Neural cell (in vitro differentiated cells): ENCODE data around the gene PAK2. TPM values are rescaled to one million over a fixed set of nuclear protein-coding genes. Genes with fewer than 3 reads are reported as not detected.

Experiments
- H2AFZ ChIP-seq: fragments of 200-600, 300-800 bp; sonication (generic), shearing (Covaris generic); 2 replicates; pipeline ENCODE4 v1.6.0; 2014; ENCODE audit warnings: low read depth, mild to moderate bottlenecking, antibody characterized with exemption, low read length, moderate library complexity
- H3F3A ChIP-seq: fragments of 200-600 bp; shearing (Covaris generic); 2 replicates; pipeline ENCODE4 v1.6.1; 2016; ENCODE audit warnings: mild to moderate bottlenecking, moderate library complexity, mixed read lengths, antibody characterized with exemption, low read length; ENCODE audit not compliant: insufficient read depth, poor library complexity, severe bottlenecking
- H3K27ac ChIP-seq: fragments of 200-600, 300-800 bp; sonication (generic), shearing (Covaris generic); 2 replicates; pipeline ENCODE4 v1.5.1; 2014; ENCODE audit warnings: mild to moderate bottlenecking, low read length, moderate library complexity
- H3K27me3 ChIP-seq: fragments of 300-800, 200-600 bp; sonication (generic), shearing (Covaris generic); 2 replicates; pipeline ENCODE4 v1.6.0; 2014; ENCODE audit warnings: mild to moderate bottlenecking, low read depth, low read length, moderate library complexity; ENCODE audit not compliant: insufficient read depth
- H3K36me3 ChIP-seq: fragments of 300-800, 200-600 bp; sonication (generic), shearing (Covaris generic); 2 replicates; pipeline ENCODE4 v1.5.1; 2014; ENCODE audit warnings: mild to moderate bottlenecking, antibody characterized with exemption, low read length, moderate library complexity; ENCODE audit not compliant: insufficient read depth
- H3K4me2 ChIP-seq: fragments of 300-800, 200-600 bp; sonication (generic), shearing (Covaris generic); 2 replicates; pipeline ENCODE4 v1.6.0; 2014; ENCODE audit warnings: mild to moderate bottlenecking, low read length
- H3K4me3 ChIP-seq: fragments of 300-800, 200-600 bp; sonication (generic), shearing (Covaris generic); 2 replicates; pipeline ENCODE4 v1.5.1; 2014; ENCODE audit warnings: mild to moderate bottlenecking, low read length, moderate library complexity
- H3K79me2 ChIP-seq: fragments of 200-600 bp; shearing (Covaris generic); replicated peaks from 2 replicates; pipeline ENCODE4 v1.6.0; 2014; ENCODE audit warnings: mild to moderate bottlenecking, low read length, moderate library complexity; ENCODE audit not compliant: insufficient read depth
- H3K9ac ChIP-seq: fragments of 300-800, 200-600 bp; sonication (generic), shearing (Covaris generic); 2 replicates; pipeline ENCODE4 v1.6.1; 2016; ENCODE audit warnings: mild to moderate bottlenecking, low read length, mixed read lengths
- H3K9me2 ChIP-seq: fragments of 200-600 bp; shearing (Covaris generic); 2 replicates; pipeline ENCODE4 v1.6.1; 2016; ENCODE audit warnings: mild to moderate bottlenecking, low read length, mixed read lengths; ENCODE audit not compliant: insufficient read depth
- H3K9me3 ChIP-seq: fragments of 200-600, 300-800 bp; sonication (generic), shearing (Covaris generic); 2 replicates; pipeline ENCODE4 v1.6.1; 2016; ENCODE audit warnings: mild to moderate bottlenecking, mixed run types, low read length, moderate library complexity, mixed read lengths
- H4K20me1 ChIP-seq: fragments of 200-600 bp; shearing (Covaris generic); 2 replicates; pipeline ENCODE4 v1.6.1; 2016; ENCODE audit warnings: mild to moderate bottlenecking, mixed run types; ENCODE audit not compliant: insufficient read depth
- EP300 ChIP-seq: fragments of 450-650 bp; conservative IDR thresholded peaks from 2 replicates; pipeline ENCODE4 v1.6.1; 2014; ENCODE audit warnings: antibody characterized with exemption, mild to moderate bottlenecking, moderate library complexity; ENCODE audit not compliant: poor library complexity, severe bottlenecking
- EZH2 ChIP-seq: fragments of 200-600, 300-800 bp; shearing (Covaris generic), sonication (generic); IDR thresholded peaks from 2 replicates; pipeline ENCODE4 v1.6.1; 2014; ENCODE audit warnings: antibody characterized with exemption, low read length, borderline replicate concordance, mild to moderate bottlenecking; ENCODE audit not compliant: insufficient read depth, poor library complexity, severe bottlenecking
- MXI1 ChIP-seq: fragments of 450-650 bp; conservative IDR thresholded peaks from 2 replicates; pipeline ENCODE4 v1.6.1; 2014; ENCODE audit warnings: antibody characterized with exemption, mild to moderate bottlenecking; ENCODE audit not compliant: poor library complexity, severe bottlenecking
- POLR2AphosphoS5 ChIP-seq: IDR thresholded peaks from 2 replicates; pipeline ENCODE4 v1.6.1; 2012
- RAD21 ChIP-seq: fragments of 450-650 bp; conservative IDR thresholded peaks from 2 replicates; pipeline ENCODE4 v1.6.1; 2014; ENCODE audit warnings: antibody characterized with exemption, mild to moderate bottlenecking, moderate library complexity
- SMC3 ChIP-seq: fragments of 450-650 bp; conservative IDR thresholded peaks from 2 replicates; pipeline ENCODE4 v1.6.1; 2014; ENCODE audit warnings: antibody characterized with exemption, mild to moderate bottlenecking, moderate library complexity; ENCODE audit not compliant: poor library complexity
- TAF1 ChIP-seq: IDR thresholded peaks from 2 replicates; pipeline ENCODE4 v1.6.1; 2012; ENCODE audit warnings: low read depth
- polyA plus RNA-seq: library from polyadenylated mRNA; depleted of rRNA; stranded (reverse); fragments of >200 nt; gene quantifications from 2 replicates; pipeline ENCODE4 v1.2.3, GENCODE V29; 2014
- TF ChIP-seq, protein P1 (sequence below): IDR thresholded peaks from 2 replicates; pipeline ENCODE4 v1.6.1; 2012; ENCODE audit warnings: borderline replicate concordance
- TF ChIP-seq, protein P2 (sequence below): fragments of 450-650 bp; IDR thresholded peaks from 2 replicates; pipeline ENCODE4 v1.5.1; 2014; ENCODE audit warnings: antibody characterized with exemption, mild to moderate bottlenecking, moderate library complexity; ENCODE audit not compliant: poor library complexity, severe bottlenecking

The PAK2 gene
- polyA plus RNA-seq, 1 donor from 2014 or later: 40.3 TPM

DNA sequence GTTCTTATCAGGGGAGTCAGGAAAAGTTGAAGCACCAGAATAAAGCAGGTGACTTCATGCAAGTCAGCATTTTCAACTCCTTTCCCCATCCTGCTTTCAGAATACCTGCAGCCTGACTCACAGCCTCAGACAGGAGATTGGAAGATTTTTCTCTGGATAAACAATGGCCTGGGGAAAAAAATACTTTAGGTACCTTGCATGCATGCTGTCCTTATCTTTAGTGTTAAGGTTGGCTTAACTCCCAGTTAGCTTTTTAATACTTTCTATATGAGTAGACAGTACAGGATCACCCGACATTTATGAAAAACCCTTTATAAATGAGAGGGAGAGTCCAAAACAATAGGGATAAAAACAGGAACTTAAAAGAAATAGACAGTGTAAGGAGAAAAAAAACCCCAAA lies 53.6 kb downstream of the PAK2 start:
- H3K36me3 ChIP-seq: peaks cover 7% of the 10 kb centered on the region
- H3K79me2 ChIP-seq: peaks cover 15% of the 10 kb centered on the region
- no peak overlapping the region for H3K4me2 ChIP-seq
- no peak overlapping the region for H3K27ac ChIP-seq
- no peaks in the 10 kb centered on the region for H3K27me3 ChIP-seq
- H3K9me2 ChIP-seq: no peaks in the 10 kb centered on the region
- no peaks in the 10 kb centered on the region for H3F3A ChIP-seq
- no peaks in the 10 kb centered on the region for H4K20me1 ChIP-seq
- no peak overlapping the region for H3K4me3 ChIP-seq
- H3K9me3 ChIP-seq: no peaks in the 10 kb centered on the region
- TF ChIP-seq EZH2 (no peak), MXI1 (no peak), EP300 (no peak), SMC3 (no peak), POLR2AphosphoS5 (no peak), TAF1 (no peak), RAD21 (no peak)
- TF ChIP-seq, protein P1, sequence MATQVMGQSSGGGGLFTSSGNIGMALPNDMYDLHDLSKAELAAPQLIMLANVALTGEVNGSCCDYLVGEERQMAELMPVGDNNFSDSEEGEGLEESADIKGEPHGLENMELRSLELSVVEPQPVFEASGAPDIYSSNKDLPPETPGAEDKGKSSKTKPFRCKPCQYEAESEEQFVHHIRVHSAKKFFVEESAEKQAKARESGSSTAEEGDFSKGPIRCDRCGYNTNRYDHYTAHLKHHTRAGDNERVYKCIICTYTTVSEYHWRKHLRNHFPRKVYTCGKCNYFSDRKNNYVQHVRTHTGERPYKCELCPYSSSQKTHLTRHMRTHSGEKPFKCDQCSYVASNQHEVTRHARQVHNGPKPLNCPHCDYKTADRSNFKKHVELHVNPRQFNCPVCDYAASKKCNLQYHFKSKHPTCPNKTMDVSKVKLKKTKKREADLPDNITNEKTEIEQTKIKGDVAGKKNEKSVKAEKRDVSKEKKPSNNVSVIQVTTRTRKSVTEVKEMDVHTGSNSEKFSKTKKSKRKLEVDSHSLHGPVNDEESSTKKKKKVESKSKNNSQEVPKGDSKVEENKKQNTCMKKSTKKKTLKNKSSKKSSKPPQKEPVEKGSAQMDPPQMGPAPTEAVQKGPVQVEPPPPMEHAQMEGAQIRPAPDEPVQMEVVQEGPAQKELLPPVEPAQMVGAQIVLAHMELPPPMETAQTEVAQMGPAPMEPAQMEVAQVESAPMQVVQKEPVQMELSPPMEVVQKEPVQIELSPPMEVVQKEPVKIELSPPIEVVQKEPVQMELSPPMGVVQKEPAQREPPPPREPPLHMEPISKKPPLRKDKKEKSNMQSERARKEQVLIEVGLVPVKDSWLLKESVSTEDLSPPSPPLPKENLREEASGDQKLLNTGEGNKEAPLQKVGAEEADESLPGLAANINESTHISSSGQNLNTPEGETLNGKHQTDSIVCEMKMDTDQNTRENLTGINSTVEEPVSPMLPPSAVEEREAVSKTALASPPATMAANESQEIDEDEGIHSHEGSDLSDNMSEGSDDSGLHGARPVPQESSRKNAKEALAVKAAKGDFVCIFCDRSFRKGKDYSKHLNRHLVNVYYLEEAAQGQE: no peak
- TF ChIP-seq, protein P2, sequence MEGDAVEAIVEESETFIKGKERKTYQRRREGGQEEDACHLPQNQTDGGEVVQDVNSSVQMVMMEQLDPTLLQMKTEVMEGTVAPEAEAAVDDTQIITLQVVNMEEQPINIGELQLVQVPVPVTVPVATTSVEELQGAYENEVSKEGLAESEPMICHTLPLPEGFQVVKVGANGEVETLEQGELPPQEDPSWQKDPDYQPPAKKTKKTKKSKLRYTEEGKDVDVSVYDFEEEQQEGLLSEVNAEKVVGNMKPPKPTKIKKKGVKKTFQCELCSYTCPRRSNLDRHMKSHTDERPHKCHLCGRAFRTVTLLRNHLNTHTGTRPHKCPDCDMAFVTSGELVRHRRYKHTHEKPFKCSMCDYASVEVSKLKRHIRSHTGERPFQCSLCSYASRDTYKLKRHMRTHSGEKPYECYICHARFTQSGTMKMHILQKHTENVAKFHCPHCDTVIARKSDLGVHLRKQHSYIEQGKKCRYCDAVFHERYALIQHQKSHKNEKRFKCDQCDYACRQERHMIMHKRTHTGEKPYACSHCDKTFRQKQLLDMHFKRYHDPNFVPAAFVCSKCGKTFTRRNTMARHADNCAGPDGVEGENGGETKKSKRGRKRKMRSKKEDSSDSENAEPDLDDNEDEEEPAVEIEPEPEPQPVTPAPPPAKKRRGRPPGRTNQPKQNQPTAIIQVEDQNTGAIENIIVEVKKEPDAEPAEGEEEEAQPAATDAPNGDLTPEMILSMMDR: no peak
- H2AFZ ChIP-seq: no peak overlapping the region
- no peak overlapping the region for H3K9ac ChIP-seq

GRCh38 chr3:196794467-196794866 lies 54.8 kb downstream of the PAK2 start:
- Histone ChIP-seq H3K27me3 (no peaks in the 10 kb centered on the region), H2AFZ (no peak overlapping the region), H3F3A (no peaks in the 10 kb centered on the region), H3K9ac (no peak overlapping the region), H3K9me2 (no peaks in the 10 kb centered on the region), H3K36me3 (peaks cover 7% of the 10 kb centered on the region), H3K4me3 (no peak overlapping the region), H3K9me3 (no peaks in the 10 kb centered on the region), H3K79me2 (peaks cover 15% of the 10 kb centered on the region), H3K27ac (no peak overlapping the region), H4K20me1 (no peaks in the 10 kb centered on the region), H3K4me2 (no peak overlapping the region)
- TF ChIP-seq TAF1: no peak
- TF ChIP-seq, protein P1: no peak
- TF ChIP-seq, protein P2: no peak
- no peak for TF ChIP-seq EZH2
- TF ChIP-seq MXI1: no peak
- no peak for TF ChIP-seq SMC3
- no peak for TF ChIP-seq POLR2AphosphoS5
- no peak for TF ChIP-seq EP300
